CD4-positive, alpha-beta T cell treated with Interleukin-17A for 1 hour (primary cell): ENCODE measurements around the gene YY1.
"Not testable (repeated sequence)": the region's sequence is repeated elsewhere in the genome, so short reads cannot be mapped to it uniquely, and the experiment has no call there.

Experiments
- DNase-seq: peaks from one replicate; pipeline ENCODE4 v3.0.0-alpha.2; 2020

The YY1 gene

DNA sequence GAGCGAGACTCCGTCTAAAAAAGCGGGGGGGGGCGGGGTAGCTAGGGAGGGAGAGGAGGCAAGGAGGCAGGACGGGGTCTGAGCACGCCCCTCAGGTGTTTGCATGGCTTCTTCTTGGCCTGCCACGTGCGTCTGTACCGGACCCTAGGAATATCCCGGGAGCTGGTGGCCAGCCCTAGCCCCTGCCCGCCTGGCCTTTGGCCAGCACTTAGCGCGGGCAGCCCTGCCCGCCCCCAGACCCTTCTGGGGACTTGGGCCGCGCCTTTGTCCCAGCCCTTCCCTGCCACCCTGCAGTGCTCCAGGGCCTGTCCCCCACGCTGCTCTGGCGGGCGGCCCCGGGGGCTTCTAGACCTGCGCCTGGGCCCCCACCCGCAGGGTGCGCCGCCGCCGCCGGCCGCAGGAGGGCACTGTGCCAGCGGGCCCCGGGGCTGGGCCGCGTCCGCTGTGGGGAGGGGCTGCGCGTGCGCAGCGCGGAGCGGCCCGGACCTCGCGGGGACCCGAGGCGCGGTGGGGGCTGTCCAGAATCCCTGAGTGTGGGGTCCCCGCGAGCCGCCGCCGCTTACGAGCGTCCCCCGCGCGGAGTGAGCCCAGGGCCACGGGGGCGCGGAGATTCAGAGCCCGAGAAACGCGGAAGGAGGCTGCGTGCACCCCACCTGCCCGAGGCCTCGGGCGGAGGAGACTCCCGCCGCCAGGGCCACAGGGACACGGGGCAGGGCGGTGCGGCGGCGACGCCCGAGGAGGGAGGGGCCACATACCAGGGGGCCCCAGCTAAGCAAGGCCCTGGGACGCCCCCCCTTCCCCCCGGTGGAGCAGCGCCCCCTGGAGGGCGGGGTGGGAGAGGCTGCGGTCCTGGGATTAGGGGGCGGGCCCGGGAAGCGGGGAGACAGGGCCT is 46.3 kb downstream of the YY1 start:
- peak; percentile 79 for DNase-seq

DNA sequence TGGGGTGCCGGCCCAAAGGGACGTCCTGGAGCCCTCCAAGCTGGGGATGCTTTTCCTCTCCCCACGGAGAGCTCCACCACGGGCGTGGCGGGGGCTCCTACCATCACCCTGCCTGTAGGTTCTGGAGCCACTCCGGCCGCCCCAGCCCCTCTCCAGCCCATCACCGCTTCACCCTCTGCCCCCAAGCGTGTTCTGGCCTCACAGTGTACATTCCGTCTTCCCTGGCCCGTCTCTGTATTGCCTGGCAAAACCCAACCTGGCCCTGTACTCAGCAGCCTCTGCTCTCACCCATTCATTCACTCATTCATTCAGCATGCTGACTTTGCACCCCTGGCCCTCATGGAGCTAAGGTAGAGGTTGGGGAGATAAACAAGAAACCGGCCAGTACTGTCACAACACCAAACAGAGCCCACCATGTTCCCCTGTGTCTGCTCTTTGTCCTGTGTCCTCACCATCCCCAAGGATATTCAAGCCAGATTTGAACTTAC is 47.0 kb downstream of the YY1 start:
- DNase-seq, result no peak

DNA sequence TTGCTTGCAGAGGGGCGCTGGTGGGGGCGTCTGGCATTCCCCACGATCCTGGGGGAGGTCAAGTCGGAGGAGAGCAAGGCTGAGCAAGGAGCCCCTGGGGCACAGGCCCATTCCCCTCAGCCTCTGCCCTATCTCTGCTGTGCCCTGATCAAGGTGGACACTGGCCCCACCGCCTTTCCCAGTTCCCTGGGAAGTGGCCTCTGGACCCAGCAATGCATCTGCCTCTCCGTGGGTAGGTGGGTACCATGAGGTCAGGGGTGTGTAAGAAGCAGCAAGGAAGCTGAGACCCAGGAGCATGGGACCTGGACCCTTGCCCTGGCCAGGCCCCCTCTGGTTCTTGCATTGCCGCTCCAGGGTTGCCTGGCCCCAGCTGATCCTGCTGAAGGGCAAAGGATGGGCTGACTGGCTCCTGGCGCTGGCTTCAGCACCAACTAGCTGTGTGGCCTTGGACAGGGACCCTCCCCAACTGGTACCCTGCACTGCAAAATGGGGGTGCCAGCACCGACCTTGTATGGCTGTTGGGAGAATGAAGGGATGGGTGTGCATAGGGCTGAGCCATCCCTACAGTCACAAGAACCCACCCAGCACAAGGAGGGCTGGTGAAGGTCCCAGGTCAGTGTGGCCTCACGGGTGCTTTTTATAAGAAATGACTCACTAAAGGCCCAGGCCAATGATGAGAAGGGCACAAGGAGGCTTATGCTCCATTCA is 47.7 kb downstream of the YY1 start:
- DNase-seq, result no peak

DNA sequence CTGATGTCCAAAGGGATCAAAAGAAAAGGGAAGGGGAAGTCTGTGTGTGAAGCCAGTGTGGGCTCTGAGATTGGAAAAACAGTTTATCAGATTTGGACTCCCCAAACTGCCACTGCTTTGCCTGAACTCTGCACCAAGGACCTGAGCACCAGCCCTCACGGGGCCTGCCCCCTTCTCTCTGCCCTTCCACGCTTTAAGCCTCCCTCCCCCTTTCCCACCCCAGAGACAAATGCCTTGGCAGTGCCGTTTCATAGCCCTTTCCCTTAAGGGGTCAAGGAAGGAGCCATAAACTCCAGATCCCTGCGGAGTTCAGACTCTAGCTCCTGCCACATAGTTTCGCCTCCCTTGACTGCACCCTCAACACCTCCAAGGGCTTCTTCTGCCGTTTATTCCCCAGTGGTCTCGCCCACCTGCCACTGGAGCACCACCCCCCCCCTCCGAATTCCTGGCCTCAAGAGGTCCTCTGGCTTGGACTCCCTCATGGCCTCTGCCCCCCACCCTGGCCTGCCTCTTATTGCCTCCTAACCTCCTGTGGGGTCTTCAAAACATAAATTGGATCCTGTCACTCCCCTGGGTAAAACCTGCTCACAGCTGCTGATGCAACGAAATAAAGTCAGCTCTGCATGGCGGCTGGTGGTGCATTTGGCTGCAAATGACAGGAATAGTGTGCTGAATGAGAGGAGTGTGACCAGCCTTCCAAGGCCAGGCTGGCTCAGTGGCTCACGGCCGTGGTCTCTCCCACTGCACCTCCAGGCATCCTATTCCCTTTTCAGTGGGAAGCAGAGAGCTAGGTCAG is 48.5 kb downstream of the YY1 start:
- no peak for DNase-seq

DNA sequence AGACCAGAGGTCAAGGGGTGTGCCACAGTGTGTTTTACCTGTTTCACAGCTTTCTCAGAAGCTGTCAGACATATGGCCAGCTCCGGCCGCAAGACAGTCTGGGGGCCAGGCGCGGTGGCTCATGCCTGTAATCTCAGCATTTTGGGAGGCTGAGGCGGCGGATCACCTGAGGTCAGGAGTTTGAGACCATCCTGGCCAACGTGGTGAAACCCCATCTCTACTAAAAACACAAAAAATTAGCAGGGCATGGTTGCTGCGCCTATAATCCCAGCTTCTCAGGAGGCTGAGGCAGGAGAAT is 49.0 kb downstream of the YY1 start:
- DNase-seq, result not testable (repeated sequence)

DNA sequence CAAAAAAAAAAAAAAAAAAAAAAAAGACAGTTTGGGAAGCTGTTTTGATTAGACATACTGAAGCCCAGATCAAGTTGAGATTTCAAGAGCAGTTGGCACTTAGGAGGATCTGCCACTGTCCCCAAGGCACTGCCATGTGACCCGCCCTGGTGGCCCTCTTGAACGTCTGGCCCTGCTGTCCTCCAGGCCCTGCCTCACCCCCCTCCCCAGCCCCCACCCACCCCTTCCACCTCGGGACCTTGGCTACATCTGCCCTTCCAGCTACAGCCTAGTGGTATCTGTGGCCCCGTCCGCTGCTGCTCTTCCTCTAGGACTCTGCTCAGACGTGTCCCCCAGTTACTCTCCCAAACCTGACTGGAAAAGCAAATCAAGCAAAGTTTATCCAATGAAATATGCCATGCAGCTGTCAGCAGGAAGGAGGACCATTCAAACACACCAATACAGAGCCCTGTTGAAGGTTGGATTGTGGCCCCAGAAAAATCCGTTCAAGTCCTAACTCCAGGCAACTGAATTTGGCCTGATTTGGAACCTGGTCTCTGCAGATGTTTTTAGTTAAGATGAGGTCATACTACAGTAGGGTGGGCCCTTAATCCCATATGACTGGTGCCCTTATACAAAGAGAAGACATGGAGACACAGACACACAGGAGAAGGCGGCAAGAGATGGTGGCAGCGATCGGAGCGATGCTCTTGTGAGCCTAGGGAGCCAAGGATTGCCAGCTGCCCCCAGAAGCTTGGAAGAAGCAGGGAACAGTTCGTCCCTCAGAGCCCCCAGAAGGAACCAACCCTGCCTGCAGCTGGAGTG is 49.6 kb downstream of the YY1 start:
- DNase-seq, result no peak

DNA sequence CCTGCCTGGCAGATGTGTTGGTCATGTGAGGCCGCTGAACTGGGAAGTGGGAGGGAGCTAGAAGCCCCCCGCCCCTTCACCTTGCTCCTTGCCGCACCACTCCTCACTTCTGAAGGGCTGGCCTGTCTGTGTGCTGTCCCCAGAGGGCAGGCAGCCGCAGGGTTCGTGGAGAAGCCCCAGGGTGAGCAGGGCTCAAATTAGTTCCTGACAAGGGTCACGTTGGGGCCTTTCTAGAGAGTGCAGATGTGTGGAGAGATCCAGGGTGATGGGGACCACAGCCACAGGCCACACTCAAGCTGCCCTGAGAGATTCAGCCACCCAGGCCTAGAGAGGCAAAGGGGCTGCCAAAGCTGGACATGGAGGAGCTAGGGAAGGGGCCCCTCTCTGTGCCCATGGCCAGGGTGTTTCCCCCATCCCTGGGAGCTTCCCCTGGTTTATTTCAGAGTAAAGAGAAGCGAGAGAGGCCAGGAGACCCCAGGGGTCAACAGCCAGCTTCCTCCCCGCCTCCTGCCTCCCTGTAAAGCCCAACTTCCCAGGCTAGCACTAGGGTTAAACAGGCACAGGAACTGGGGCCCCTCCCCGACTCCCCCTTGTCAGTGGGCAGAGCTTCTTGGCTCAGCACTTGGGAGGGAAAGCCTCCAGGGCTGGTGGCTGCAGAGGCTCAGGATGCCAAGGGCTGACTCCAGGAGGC is 51.1 kb downstream of the YY1 start:
- DNase-seq, result no peak

DNA sequence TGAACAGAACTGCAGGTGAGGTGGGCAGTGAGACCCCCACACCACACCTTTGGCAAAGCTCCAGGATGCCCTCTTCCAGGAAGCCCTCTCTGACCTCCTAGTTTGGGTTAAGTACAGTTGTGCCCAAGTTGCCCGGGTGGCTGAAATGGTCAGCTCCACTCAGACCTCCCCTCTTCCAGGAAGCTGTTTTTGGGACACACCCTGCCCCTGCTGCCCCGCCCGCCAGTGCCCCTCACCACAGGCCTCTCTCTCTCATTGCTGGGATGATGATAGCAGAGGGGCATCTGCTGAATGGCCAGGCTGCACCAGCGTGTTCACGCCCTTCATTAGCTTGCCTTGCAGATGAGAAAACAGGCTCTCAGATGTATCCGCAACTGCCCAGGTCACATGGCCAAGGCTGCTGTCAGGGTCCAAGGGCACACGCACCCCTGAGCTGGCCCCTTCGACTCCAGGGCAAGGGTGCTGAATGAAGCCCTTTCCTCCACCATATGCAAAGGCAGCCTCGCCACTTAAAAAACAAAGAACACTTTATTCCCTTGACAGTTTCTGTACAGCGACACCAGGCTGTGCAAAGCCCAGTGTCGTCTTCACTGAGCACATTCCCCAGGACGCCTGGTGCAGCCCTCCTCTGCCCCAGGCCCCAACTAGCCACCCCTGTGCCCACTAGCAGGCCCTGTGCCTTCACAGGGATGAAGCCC is 51.8 kb downstream of the YY1 start:
- DNase-seq, result no peak

DNA sequence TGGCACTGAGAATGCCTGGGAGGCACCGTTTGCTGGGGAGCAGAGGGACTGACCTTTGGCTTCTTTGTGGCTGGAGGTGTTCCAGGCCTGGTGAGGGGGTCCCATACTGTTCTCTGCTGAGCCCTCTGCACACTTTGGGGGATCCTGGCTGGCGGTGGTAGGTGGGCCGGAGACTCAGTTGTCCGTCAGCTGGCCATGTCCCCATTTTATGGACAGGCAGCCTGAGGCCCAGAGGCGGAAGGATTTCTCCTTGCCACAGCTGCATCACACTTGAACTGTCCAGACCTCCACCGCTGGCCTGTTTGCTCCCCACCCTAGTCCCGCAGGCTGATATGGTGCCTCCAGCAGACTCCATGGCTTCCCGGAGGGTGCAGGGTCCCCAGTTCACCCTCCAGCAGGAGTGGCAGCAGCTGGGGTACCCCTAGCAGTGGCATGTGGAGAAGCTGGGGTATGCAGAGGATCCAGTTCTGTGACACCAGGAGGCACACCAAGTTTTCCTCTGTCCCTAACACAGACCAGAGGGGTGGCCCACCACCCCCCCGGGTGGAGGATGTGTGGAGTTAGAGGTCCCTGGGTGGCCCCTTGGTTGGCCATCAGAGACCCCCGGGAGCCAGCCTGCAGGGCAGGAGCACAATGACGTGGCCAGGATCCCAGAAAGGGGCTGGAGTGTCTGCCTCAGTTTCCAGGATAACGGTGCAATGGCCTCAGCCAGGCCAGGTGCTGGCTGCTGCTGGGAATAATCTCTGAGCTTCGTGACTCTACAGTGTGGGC is 52.5 kb downstream of the YY1 start:
- no peak for DNase-seq

DNA sequence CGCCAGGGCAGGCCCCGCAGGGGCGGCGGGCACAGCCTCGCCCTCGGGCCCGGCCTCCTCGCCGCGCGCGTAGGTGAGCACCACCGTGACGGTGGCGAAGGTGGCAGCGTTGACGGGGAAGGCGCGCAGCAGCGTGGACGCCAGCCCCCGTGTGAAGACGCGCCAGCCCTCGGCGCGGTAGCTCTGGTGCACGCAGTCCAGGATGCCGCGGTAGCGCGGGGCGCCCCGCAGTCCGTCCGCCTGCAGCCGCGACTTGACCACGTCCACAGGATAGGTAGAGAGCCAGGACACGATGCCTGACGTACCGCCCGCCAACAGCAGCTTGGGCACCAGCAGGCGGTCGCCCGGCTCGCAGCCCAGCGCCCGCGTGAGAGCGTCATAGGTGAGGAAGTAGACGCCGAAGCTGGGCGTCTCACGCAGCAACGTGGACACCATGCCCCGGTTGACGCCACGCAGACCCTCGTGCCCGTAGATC is 53.4 kb downstream of the YY1 start:
- no peak for DNase-seq

DNA sequence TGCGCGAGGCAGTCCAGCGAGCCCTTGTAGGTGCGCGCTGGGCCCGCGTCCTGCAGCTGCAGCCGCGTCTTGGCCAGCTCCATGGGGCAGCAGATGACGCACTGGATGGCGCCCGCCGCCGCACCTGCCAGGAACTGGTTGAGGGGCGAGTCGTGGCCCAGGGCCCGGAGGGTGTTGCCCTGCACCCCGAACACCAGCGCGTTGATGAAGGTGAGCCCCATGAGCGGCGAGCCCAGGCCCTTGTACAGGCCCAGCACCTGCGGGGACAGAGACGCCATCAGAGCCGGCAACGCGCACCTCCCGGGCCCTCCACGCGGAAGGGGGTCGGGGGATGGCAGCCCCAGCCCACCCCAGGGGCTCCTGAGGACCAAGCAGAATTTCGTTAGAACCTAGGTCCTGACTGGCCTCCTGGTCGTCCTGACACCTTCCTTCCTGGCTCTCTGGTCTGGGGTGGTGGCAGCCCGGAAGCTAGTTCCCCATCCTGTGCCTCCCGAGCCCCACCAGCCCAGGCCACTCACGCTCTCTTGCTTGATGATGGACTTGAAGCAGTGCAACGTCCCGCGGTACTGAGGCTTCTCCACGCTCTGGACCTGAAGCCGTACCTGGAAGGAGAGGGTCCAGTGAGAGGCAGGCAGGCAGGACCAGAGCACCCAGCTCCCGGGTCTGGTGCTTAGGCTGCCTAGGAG is 54.0 kb downstream of the YY1 start:
- DNase-seq, result no peak

DNA sequence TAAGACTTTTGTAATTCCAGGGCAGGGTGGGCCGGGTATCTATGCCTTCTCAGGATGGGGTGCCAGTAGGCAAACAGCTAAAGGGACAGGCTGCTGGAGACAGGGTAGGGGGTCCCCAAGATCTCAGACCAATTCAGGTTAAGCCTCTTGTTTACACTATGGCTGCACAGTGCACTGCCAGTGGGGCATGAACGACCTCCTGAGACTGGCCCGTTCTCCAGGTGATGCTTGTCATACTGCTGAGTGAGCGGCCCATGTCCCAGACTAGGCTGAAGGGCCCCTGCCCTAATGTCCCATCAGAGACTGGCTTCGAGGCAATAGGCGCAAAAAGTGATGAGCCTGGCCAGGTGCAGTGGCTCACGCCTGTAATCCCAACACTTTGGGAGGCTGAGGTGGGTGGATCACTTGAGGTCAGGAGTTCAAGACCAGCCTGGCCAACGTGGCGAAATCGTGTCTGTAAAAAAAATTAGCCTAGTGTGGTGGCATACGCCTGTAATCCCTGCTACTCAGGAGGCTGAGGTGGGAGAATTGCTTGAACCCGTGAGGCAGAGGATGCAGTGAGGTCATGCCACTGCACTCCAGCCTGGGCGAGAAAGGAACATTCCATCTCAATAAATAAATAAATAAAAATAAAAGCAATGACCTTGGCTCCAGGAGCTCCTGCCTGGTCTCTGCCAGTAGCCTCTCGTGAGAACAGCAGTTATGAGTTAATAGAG is 54.7 kb downstream of the YY1 start:
- no peak for DNase-seq

DNA sequence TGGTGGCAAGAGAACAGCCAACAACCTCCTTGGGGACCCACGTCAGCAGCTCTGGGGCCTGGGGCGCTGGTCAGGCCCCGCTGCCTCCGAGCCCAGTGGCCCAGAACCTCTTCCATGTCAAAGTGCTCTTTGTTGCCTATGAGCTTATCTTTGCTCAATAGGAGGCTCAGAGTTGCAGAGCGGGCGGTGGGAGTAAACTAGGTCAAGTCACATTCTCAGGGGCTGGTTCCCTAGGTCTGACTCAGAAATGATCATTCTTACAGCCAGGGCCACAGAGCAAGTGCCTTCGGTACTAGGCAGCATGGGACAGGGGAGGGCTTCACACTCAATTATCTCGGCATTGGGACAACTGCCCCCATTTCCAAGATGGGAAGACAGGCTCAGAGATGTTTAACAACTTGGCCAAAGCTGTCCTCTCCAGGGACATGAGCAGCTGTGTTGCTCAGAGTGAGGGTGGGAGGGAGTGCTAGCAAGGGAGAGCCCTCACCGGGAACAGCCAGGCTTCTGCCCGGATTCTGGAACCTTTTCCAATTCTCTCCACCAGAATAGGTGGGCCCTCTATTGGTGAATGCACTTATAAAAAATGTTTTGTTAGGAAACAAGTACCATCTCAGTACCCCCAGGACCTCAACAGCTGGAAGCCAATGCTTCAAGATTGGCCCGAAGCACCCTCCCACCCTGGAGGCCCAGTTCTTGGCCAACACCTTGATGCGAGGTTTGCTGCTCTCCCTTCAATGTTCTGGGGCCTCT is 55.4 kb downstream of the YY1 start:
- no peak for DNase-seq

DNA sequence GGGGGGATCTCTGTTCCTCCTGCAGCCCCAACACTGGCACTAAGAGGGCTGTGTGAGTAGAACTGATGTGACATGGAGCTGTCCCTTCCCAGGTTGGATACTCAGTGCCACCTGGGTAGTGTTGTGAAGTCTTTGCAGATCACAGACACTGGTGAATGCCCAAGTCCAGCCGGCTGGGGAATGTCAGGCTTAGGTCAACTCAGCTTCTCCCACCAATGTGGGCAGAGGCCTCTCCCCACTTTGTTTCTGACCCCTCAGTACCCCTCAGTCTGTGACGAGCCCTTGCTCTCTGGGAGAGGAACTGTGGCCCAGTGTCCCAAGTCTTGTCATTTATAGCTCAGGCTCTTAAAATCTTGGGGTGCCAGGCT is 56.0 kb downstream of the YY1 start:
- DNase-seq, result no peak

DNA sequence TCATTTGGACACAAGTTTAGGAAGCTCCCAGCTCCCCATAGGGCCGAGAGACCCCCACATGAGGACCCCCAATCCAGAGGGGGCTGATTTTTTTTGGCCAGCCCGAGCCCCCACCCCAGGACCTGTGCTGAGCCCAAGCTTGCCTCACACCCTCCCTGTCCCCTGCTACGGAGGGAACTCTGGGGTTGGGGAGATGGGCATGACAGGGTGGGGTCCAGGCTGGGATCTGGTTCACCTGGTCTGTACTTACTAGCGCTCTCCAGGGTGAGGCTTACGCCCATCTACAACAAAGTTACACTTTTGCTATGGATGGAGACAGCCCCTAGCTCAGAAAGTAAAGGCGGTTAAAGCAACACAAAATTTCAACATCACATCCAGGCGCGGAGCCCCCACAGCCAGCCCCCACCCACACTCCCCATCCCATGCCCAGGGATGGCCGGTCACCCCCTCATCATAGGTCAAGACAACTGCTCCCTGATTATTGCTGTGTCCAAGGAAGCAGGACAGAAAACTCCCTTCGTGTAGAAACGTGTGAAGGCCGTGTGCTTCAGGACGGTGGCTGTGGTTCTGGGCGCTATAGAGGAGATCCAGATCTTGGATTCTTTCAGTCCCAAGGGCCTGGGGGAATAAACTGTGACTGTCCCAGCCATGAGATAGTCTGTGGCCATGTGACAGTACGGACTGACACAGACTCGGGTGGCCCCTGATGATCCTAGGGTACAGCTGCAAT is 56.6 kb downstream of the YY1 start:
- DNase-seq, result no peak

DNA sequence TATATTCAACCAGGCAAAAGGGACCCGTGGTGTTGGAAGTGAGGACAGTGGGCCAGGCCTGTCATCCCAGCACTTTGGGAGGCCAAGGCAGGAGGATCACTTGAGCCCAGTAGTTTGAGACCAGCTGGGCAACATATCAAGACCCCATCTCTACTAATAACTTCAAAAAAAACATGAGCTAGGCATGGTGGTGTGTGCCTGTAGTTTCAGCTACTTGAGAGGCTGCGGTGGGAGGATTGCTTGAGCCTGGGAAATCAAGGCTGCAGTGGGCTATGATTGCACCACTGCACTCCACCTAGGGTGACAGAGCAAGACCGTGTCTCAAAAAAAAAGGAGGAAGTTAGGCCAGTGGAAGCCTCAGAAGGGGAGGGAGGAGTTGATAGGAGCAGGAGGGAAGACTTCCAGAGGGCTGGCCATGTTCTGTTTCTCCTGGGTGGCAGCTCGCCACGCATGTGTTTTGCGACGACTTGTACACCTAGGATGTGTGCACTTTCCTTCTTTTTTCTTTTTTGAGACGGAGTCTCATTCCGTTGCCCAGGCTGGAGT is 57.2 kb downstream of the YY1 start:
- no peak for DNase-seq

DNA sequence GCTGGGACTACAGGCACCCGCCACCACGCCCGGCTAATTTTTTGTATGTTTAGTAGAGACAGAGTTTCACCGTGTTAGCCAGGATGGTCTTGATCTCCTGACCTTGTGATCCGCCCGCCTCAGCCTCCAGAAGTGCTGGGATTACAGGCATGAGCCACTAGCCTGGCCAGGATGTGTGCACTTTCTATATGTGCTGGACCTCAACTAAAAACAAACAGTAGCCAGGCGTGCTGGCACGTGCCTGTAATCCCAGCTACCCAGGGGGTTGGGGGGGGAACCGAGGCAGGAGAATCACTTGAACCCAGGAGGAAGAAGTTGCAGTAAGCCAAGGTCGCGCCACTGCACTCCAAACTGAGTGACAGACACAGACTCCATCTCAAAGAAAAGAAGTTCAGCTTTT is 57.8 kb downstream of the YY1 start:
- not testable (repeated sequence) for DNase-seq
